IMR-90 (cell line): ENCODE measurements around the gene LAMA5. TPM values are rescaled to one million over a fixed set of nuclear protein-coding genes. Genes with fewer than 3 reads are reported as not detected.

ENCODE experiments used
- ATAC-seq: fragments of 200-7000 bp; cut with Tn5 transposase; 2 replicates; pipeline ENCODE4 v1.9.1; 2020; ENCODE audit warnings: low read depth, mild to moderate bottlenecking, moderate library complexity
- BruUV-seq: library from RNA; stranded (reverse); fragments of 400-500 nt; replicated peaks from 2 replicates; lab custom pipeline; 2021; lab: Mats Ljungman, UMichigan
- CTCF ChIA-PET: fragments of 300-600 bp; formaldehyde crosslinking; extraction: SDS; loops from one replicate; lab custom pipeline; 2021; ENCODE audit warnings: antibody characterized with exemption; lab: Yijun Ruan, JAX
- POLR2A ChIA-PET: fragments of 300-600 bp; sonication (Branson Sonifier 250); formaldehyde crosslinking; loops from one replicate; lab custom pipeline; 2022; ENCODE audit warnings: antibody characterized with exemption; ENCODE audit not compliant: unreplicated experiment; lab: Charles Lee
- DNase-seq: peaks from one replicate; pipeline ENCODE4 v3.0.0; 2013
- H2AFZ ChIP-seq: replicated peaks from 2 replicates; pipeline ENCODE3; 2013; ENCODE audit warnings: low read length, mild to moderate bottlenecking; ENCODE audit not compliant: poor library complexity
- H2AK5ac ChIP-seq: 2 replicates; pipeline ENCODE4 v1.6.1; 2013; ENCODE audit warnings: low read depth, low read length, inconsistent platforms
- H2AK9ac ChIP-seq: replicated peaks from 2 replicates; pipeline ENCODE3; 2013; ENCODE audit warnings: mild to moderate bottlenecking, low read depth, low read length, moderate library complexity; ENCODE audit not compliant: poor library complexity
- H2BK120ac ChIP-seq: 2 replicates; pipeline ENCODE4 v1.6.1; 2013; ENCODE audit warnings: low read depth, low read length, inconsistent platforms
- H2BK15ac ChIP-seq: 3 replicates; pipeline ENCODE4 v1.6.1; 2013; ENCODE audit warnings: low read depth, low read length, inconsistent platforms
- H2BK20ac ChIP-seq: 2 replicates; pipeline ENCODE4 v1.6.1; 2013; ENCODE audit warnings: low read depth, mild to moderate bottlenecking, inconsistent platforms, low read length, moderate library complexity
- H2BK5ac ChIP-seq: 2 replicates; pipeline ENCODE4 v1.6.1; 2013; ENCODE audit warnings: mild to moderate bottlenecking, low read depth, low read length, inconsistent platforms; ENCODE audit not compliant: poor library complexity, severe bottlenecking
- H3K14ac ChIP-seq: replicated peaks from 2 replicates; pipeline ENCODE4 v1.6.1; 2013; ENCODE audit warnings: low read depth, low read length, inconsistent platforms
- H3K18ac ChIP-seq: 2 replicates; pipeline ENCODE4 v1.6.1; 2013; ENCODE audit warnings: low read depth, low read length, control low read depth
- H3K23ac ChIP-seq: 2 replicates; pipeline ENCODE4 v1.6.1; 2013; ENCODE audit warnings: low read depth, low read length, inconsistent platforms
- H3K27ac ChIP-seq: 2 replicates; pipeline ENCODE4 v1.5.1; 2013; ENCODE audit warnings: mild to moderate bottlenecking, control low read depth, low read length; ENCODE audit not compliant: insufficient read depth
- H3K27me3 ChIP-seq: 2 replicates; pipeline ENCODE4 v1.6.1; 2013; ENCODE audit warnings: low read length; ENCODE audit not compliant: control insufficient read depth, insufficient read depth
- H3K36me3 ChIP-seq: 2 replicates; pipeline ENCODE4 v1.6.1; 2013; ENCODE audit warnings: low read length, mixed read lengths; ENCODE audit not compliant: control insufficient read depth, insufficient read depth
- H3K4ac ChIP-seq: 2 replicates; pipeline ENCODE4 v1.6.1; 2013; ENCODE audit warnings: low read depth, low read length, inconsistent platforms
- H3K4me1 ChIP-seq: 2 replicates; pipeline ENCODE4 v1.6.1; 2013; ENCODE audit warnings: low read length, mixed read lengths; ENCODE audit not compliant: control insufficient read depth, insufficient read depth
- H3K4me2 ChIP-seq: 2 replicates; pipeline ENCODE4 v1.6.1; 2013; ENCODE audit warnings: low read depth, mild to moderate bottlenecking, control low read depth, low read length, moderate library complexity
- H3K4me3 ChIP-seq: 2 replicates; pipeline ENCODE4 v1.5.1; 2013; ENCODE audit warnings: low read depth, mild to moderate bottlenecking, control low read depth, low read length, moderate library complexity; ENCODE audit not compliant: insufficient read depth
- H3K56ac ChIP-seq: 2 replicates; pipeline ENCODE4 v1.6.1; 2013; ENCODE audit warnings: low read length, inconsistent platforms; ENCODE audit not compliant: insufficient read depth; ENCODE audit errors: extremely low read depth
- H3K79me1 ChIP-seq, 2 experiments: 2 replicates each; pipeline ENCODE4 v1.6.1; 2013; ENCODE audit warnings: low read length in 2 of 2, inconsistent platforms in 1 of 2, low read depth in 1 of 2
- H3K9ac ChIP-seq: 2 replicates; pipeline ENCODE4 v1.6.1; 2013; ENCODE audit warnings: low read depth, low read length, control low read depth
- H3K9me1 ChIP-seq: 2 replicates; pipeline ENCODE4 v1.6.1; 2013; ENCODE audit warnings: low read length, inconsistent platforms; ENCODE audit not compliant: insufficient read depth
- H3K9me3 ChIP-seq: 2 replicates; pipeline ENCODE4 v1.6.1; 2013; ENCODE audit warnings: low read length; ENCODE audit not compliant: control insufficient read depth, insufficient read depth
- H4K20me1 ChIP-seq: 2 replicates; pipeline ENCODE4 v1.6.1; 2013; ENCODE audit warnings: low read length, inconsistent platforms; ENCODE audit not compliant: insufficient read depth
- H4K5ac ChIP-seq: 2 replicates; pipeline ENCODE4 v1.6.1; 2013; ENCODE audit warnings: mild to moderate bottlenecking, low read depth, low read length, control low read depth
- H4K8ac ChIP-seq, 2 experiments: 2 replicates each; pipeline ENCODE4 v1.6.1; 2013; ENCODE audit warnings: low read depth in 2 of 2, low read length in 2 of 2, control low read depth in 1 of 2, inconsistent platforms in 1 of 2
- H4K91ac ChIP-seq: 2 replicates; pipeline ENCODE4 v1.6.1; 2013; ENCODE audit warnings: low read depth, low read length, inconsistent platforms; ENCODE audit not compliant: insufficient read depth
- BHLHE40 ChIP-seq: fragments of 150-350 bp; IDR thresholded peaks from 2 replicates; pipeline ENCODE4 v1.6.1; 2016; ENCODE audit warnings: mild to moderate bottlenecking, low read depth, low read length
- CHD1 ChIP-seq: IDR thresholded peaks from 2 replicates; pipeline ENCODE4 v1.6.1; 2012; ENCODE audit warnings: low read depth, low read length, improper control_type of control experiment
- CTCF ChIP-seq: conservative IDR thresholded peaks from 2 replicates; pipeline ENCODE4 v1.5.1; 2012; ENCODE audit warnings: mild to moderate bottlenecking, low read depth, low read length, improper control_type of control experiment
- FOS ChIP-seq: fragments of 150-350 bp; IDR thresholded peaks from 2 replicates; pipeline ENCODE4 v1.6.1; 2016; ENCODE audit warnings: low read depth, low read length
- MAZ ChIP-seq: IDR thresholded peaks from 2 replicates; pipeline ENCODE4 v1.6.1; 2012; ENCODE audit warnings: low read depth, mild to moderate bottlenecking, low read length, improper control_type of control experiment, moderate library complexity, borderline replicate concordance
- MXI1 ChIP-seq: IDR thresholded peaks from 2 replicates; pipeline ENCODE4 v1.6.1; 2012; ENCODE audit warnings: low read depth, mild to moderate bottlenecking, low read length, moderate library complexity, borderline replicate concordance
- NFE2L2 ChIP-seq: fragments of 150-350 bp; IDR thresholded peaks from 2 replicates; pipeline ENCODE4 v1.6.1; 2016; ENCODE audit warnings: low read depth, mild to moderate bottlenecking, low read length
- POLR2A ChIP-seq: IDR thresholded peaks from 2 replicates; pipeline ENCODE4 v1.6.1; 2012; ENCODE audit warnings: mild to moderate bottlenecking, low read depth, low read length
- RAD21 ChIP-seq: IDR thresholded peaks from 2 replicates; pipeline ENCODE4 v1.6.1; 2012; ENCODE audit warnings: low read length, improper control_type of control experiment
- RCOR1 ChIP-seq: IDR thresholded peaks from 2 replicates; pipeline ENCODE4 v1.6.1; 2012; ENCODE audit warnings: mild to moderate bottlenecking, low read length, improper control_type of control experiment; ENCODE audit not compliant: insufficient replicate concordance
- RFX5 ChIP-seq: IDR thresholded peaks from 2 replicates; pipeline ENCODE4 v1.8.0; 2012; ENCODE audit warnings: low read depth, mild to moderate bottlenecking, low read length, moderate library complexity
- WGBS, 2 experiments: methylation state at CpG; one replicate each; pipeline versions ENCODE4 v1.1.5 to v1.1.7; 2013; ENCODE audit warnings: missing lambda C conversion rate in 2 of 2; ENCODE audit not compliant: insufficient read length in 1 of 2; ENCODE audit errors: extremely low coverage in 2 of 2; 5-methylcytosine and 5-hydroxymethylcytosine counted together
- dilution Hi-C: fragments of 300-500 bp; cut with HindIII; formaldehyde crosslinking; loops from one replicate; pipeline ENCODE4 v1.14.3; 2018; ENCODE audit warnings: low sequenced_read_pairs; ENCODE audit not compliant: unreplicated experiment
- in situ Hi-C: fragments of 300-500 bp; cut with MboI; formaldehyde crosslinking; loops from 3 replicates; pipeline ENCODE4 v1.14.3; 2019; ENCODE audit warnings: low sequenced_read_pairs, inconsistent platforms, mixed read lengths
- intact Hi-C: fragments of 100-400 bp; cut with micrococcal nuclease; formaldehyde crosslinking; loops from 2 replicates; pipeline ENCODE4 v1.10.0; 2022
- polyA plus RNA-seq, 3 experiments: library from polyadenylated mRNA; depleted of rRNA; stranded (reverse); fragments of >200 nt; gene quantifications; 2 replicates each; pipeline ENCODE4 v1.2.3, GENCODE V29; 2012; ENCODE audit warnings: low replicate concordance in 1 of 3
- total RNA-seq: library from RNA; depleted of rRNA; stranded (reverse); fragments of >200 nt; gene quantifications from 2 replicates; pipeline ENCODE4 v1.2.3, GENCODE V29; 2012
- TF ChIP-seq, protein P1 (sequence below): fragments of 150-350 bp; IDR thresholded peaks from 2 replicates; pipeline ENCODE4 v1.6.1; 2016; ENCODE audit warnings: low read depth, mild to moderate bottlenecking, low read length, moderate library complexity, borderline replicate concordance

The LAMA5 gene
- total and polyA plus RNA-seq, 2 of the 4 experiments (the other 2 are of a cell fraction) = 0.90 to 7.3 TPM

DNA sequence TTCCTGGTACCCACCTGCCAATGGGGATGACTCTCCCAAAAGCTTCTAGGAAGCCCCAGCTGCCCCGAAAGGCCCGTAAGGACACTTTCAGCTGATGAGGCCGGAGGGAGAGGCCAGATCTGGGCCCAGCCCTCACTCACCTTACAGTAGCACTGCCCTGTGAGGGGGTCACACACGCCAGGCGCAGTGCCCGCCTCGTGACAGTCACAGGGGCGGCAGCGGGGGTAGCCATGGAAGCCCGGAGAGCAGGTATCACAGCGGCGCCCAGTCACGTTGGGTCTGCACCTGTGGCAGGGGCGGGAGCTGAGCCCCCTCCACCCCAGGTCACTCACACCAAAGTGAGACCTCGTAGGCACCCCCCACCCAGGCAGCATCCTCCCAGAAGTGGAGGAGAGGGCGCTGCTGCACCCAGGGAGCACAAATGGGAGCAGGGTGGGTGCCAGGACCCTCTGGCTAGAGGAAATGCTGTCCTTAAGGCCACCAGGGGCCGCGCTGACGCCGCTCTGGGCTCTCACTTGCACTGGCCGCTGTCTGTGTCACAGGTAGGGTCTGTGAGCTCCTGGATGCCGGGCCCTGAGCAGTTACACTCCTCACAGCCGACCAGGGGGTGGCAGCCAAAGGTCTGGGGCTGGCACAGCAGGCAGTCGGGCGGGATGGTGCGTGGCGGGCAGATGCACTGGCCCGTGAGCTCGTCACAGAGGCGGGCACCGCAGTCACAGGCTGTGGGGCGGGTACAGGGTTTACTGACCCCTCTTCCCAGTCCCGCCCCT is 39.2 kb downstream of the LAMA5 start:
- H2AFZ ChIP-seq = no peak overlapping the region
- no peaks in the 10 kb centered on the region for H3K79me1 ChIP-seq
- BruUV-seq = TSS peak; percentile 45
- H3K14ac ChIP-seq = no peak overlapping the region
- CTCF ChIA-PET = no interaction called here
- in situ Hi-C loops (no loop called here), dilution Hi-C loops (no loop called here), intact Hi-C loops (no loop called here)
- no peak overlapping the region for H2BK120ac ChIP-seq
- no peak overlapping the region for H4K8ac ChIP-seq
- POLR2A ChIA-PET = no interaction called here
- H2BK5ac ChIP-seq = no peak overlapping the region
- H3K4me2 ChIP-seq = no peak overlapping the region
- H4K20me1 ChIP-seq = no peaks in the 10 kb centered on the region
- H4K5ac ChIP-seq = no peak overlapping the region
- H3K9me1 ChIP-seq = no peaks in the 10 kb centered on the region
- no peak overlapping the region for H2AK5ac ChIP-seq
- H2AK9ac ChIP-seq = no peak overlapping the region
- no peak overlapping the region for H4K91ac ChIP-seq
- H3K23ac ChIP-seq = no peak overlapping the region
- H3K9me3 ChIP-seq = no peaks in the 10 kb centered on the region
- no peaks in the 10 kb centered on the region for H3K27me3 ChIP-seq
- no peaks in the 10 kb centered on the region for H3K4me1 ChIP-seq
- ATAC-seq (no peak), DNase-seq (no peak)
- 88% methylated on average over 10 of the region's 33 CpGs; no CpG with 5 or more reads in 1 of the 2 experiments for WGBS, 2 experiments
- no peak overlapping the region for H2BK15ac ChIP-seq
- H2BK20ac ChIP-seq = no peak overlapping the region
- no peak overlapping the region for H3K4me3 ChIP-seq
- H3K4ac ChIP-seq = no peak overlapping the region
- TF ChIP-seq RFX5 (no peak), POLR2A (no peak), CTCF (no peak), CHD1 (no peak), BHLHE40 (no peak), MAZ (no peak), RCOR1 (no peak), RAD21 (no peak), MXI1 (no peak), NFE2L2 (no peak), FOS (no peak)
- TF ChIP-seq, protein P1, sequence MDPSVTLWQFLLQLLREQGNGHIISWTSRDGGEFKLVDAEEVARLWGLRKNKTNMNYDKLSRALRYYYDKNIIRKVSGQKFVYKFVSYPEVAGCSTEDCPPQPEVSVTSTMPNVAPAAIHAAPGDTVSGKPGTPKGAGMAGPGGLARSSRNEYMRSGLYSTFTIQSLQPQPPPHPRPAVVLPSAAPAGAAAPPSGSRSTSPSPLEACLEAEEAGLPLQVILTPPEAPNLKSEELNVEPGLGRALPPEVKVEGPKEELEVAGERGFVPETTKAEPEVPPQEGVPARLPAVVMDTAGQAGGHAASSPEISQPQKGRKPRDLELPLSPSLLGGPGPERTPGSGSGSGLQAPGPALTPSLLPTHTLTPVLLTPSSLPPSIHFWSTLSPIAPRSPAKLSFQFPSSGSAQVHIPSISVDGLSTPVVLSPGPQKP = no peak
- no peak overlapping the region for H3K56ac ChIP-seq
- H3K27ac ChIP-seq = no peak overlapping the region
- H3K18ac ChIP-seq = no peak overlapping the region
- H3K9ac ChIP-seq = no peak overlapping the region
- peaks cover 60% of the 10 kb centered on the region for H3K36me3 ChIP-seq
